Ovary (tissue), 9 donors: ENCODE data around the gene LIMS1. TPM values are rescaled to one million over a fixed set of nuclear protein-coding genes. Genes with fewer than 3 reads are reported as not detected.

Source experiments
- DNase-seq, 5 donors: peaks; one replicate each; pipeline ENCODE4 v3.0.0-alpha.2; 2019 to 2020
- H3K27ac ChIP-seq, 2 donors: fragments of 200-600 bp; one replicate each; pipeline versions ENCODE4 v1.5.1 to v1.8.0; 2019 to 2022
- H3K27me3 ChIP-seq: fragments of 200-600 bp; one replicate; pipeline ENCODE4 v1.8.0; 2022
- H3K36me3 ChIP-seq: fragments of 200-600 bp; sonication (generic); one replicate; pipeline ENCODE4 v1.5.1; 2019
- H3K4me1 ChIP-seq: one replicate; pipeline ENCODE4 v1.8.1; 2013; ENCODE audit warnings: mild to moderate bottlenecking, moderate library complexity; ENCODE audit not compliant: insufficient read depth
- H3K4me3 ChIP-seq: fragments of 200-600 bp; sonication (generic); one replicate; pipeline ENCODE4 v1.5.1; 2017
- H3K9me3 ChIP-seq, 2 donors: fragments of 200-600 bp in 1 of 2; sonication (generic) in 1 of 2; one replicate each; pipeline versions ENCODE4 v1.5.1 to v1.8.1; 2013 to 2019; ENCODE audit warnings: mild to moderate bottlenecking in 1 of 2, moderate library complexity in 1 of 2
- CTCF ChIP-seq, 3 donors: fragments of 450-650 bp in 2 of 3; fragments of 200-600 bp in 1 of 3; IDR thresholded peaks; one replicate each; pipeline versions ENCODE4 v1.5.1 to v1.8.0; 2016 to 2022; ENCODE audit warnings: antibody characterized with exemption in 3 of 3, mild to moderate bottlenecking in 1 of 3
- EP300 ChIP-seq: sonication (generic); formaldehyde crosslinking; IDR thresholded peaks from one replicate; pipeline ENCODE4 v1.6.1; 2017; ENCODE audit warnings: antibody characterized with exemption
- POLR2A ChIP-seq: fragments of 450-650 bp; IDR thresholded peaks from one replicate; pipeline ENCODE4 v1.6.1; 2017; ENCODE audit warnings: antibody characterized with exemption, mild to moderate bottlenecking, moderate library complexity
- WGBS, 3 donors: extraction: QIAGEN DNeasy Blood & Tissue Kit in 1 of 3; methylation state at CpG; one replicate each; pipeline versions ENCODE4 v1.1.5 to v1.1.7; 2013 to 2017; 5-methylcytosine and 5-hydroxymethylcytosine counted together
- intact Hi-C, 4 donors: fragments of 100-400 bp; cut with DNase I; formaldehyde crosslinking; loops; one replicate each; pipeline versions ENCODE4 v1.11.0 to v1.15.1; 2022 to 2023
- polyA plus RNA-seq, 2 donors: library from polyadenylated mRNA; stranded (reverse); fragments of 200-250 nt in 1 of 2; fragments of 350-450 nt in 1 of 2; fragmentation: Illumina TruSeq in 1 of 2; extraction: RNeasy Lipid Tissue Mini Kit (QIAGEN cat#74804) in 1 of 2; gene quantifications; one replicate each; pipeline ENCODE4 v1.2.3, GENCODE V29; 2013 to 2014
- total RNA-seq, 7 donors: library from RNA; depleted of rRNA in 2 of 7; stranded (reverse); fragments of >200 nt in 2 of 7; fragmentation: NEBNext Ultra II Directional in 3 of 7; extraction: Animal tissue kit (Norgen Biotek cat#: 25700) in 3 of 7; gene quantifications; one replicate each; pipeline versions ENCODE4 v1.1.0 to v1.2.4, GENCODE V29; 2016 to 2023
- donor health status: DM: no; HTN: no; CAD: no; lungs with moderate emphysema.
- donor health status: DM: no; HTN: no; CAD: no.
- donor health status: Bipolar disorder and iron deficiency.
- donor health status: DM: yes; HTN: yes; CAD: no.
- donor health status: DM: no; HTN: no; CAD: no.
- donor health status: DM: yes; HTN: yes; CAD: no.

LIMS1 gene
- total and polyA plus RNA-seq, 9 donors, result 36.2 to 91.1 (median 40.2) TPM

DNA sequence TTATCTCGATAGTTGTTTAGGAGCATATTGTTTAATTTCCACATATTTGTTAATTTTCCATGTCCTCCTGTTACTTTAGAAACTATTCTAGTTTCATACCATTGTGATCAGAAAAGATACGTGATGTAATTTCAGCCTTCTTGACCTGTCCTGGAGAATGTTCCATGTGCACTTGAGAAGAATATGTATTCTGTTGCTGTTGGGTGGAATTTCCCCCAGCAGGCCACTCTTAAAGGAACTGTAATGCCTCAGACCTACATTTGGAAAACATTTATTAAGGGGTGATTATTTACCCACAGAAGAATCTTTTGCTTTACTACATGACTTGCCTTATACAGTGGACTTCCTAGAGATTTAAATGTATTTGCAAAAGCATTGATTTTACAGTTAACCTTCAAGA, 55.5 kb downstream of the LIMS1 start:
- H3K27me3 ChIP-seq, result no peaks in the 10 kb centered on the region
- H3K36me3 ChIP-seq, result no peaks in the 10 kb centered on the region
- TF ChIP-seq CTCF (IDR thresholded peaks at IDR 0.05) (no peak), POLR2A (no peak), EP300 (no peak)
- no peak overlapping the region for H3K27ac ChIP-seq
- H3K4me1 ChIP-seq, result peaks cover 14% of the 10 kb centered on the region
- 57 to 71% (median 62%) methylated on average over 2 of the region's 2 CpGs for WGBS, 3 donors
- no peaks in the 10 kb centered on the region for H3K9me3 ChIP-seq
- intact Hi-C loops, result loop anchor here in 3 of 4 donors (10.0 kb wide), 4 partner anchors 55 to 395 kb away; partner anchors contain the start of gene LIMS1 (in 1 of the 3)
- no peak overlapping the region for H3K4me3 ChIP-seq
- DNase-seq, result no peak

DNA sequence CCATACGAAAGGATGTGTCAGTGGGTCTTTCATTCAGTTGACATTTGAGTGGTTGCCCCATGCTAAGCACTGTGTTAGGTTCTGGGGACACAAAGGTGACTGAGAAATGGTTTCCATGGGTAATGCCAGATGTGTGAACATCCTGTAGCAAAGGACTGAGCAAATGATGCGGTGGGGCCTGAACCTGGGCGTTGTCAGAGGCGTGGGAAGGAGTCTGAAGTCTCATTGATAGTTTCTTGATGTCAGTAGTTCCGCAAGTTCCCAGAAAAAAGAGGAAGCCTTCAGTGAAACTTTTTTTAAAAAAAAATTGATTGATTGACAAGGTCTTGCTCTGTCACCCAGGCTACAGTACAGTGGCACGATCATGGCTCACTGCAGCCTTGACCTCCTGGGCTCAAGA, 56.9 kb downstream of the LIMS1 start:
- Histone ChIP-seq H3K4me1 (peaks cover 18% of the 10 kb centered on the region), H3K27ac (no peak overlapping the region), H3K36me3 (no peaks in the 10 kb centered on the region), H3K4me3 (no peak overlapping the region), H3K27me3 (no peaks in the 10 kb centered on the region), H3K9me3 (no peaks in the 10 kb centered on the region)
- intact Hi-C loops, result no loop called here
- DNase-seq, result no peak
- no peak for TF ChIP-seq CTCF (IDR thresholded peaks at IDR 0.05)
- 91 to 97% (median 92%) methylated on average over 6 of the region's 6 CpGs for WGBS, 3 donors

GRCh38 chr2:108593547-108594098, 59.4 kb downstream of the LIMS1 start:
- DNase-seq, result no peak
- Histone ChIP-seq H3K4me3 (no peak overlapping the region), H3K9me3 (no peaks in the 10 kb centered on the region), H3K27me3 (no peaks in the 10 kb centered on the region), H3K27ac (no peak overlapping the region), H3K36me3 (no peaks in the 10 kb centered on the region), H3K4me1 (peaks cover 12% of the 10 kb centered on the region)
- no peak for TF ChIP-seq POLR2A
- no peak for TF ChIP-seq EP300
- no peak for TF ChIP-seq CTCF (IDR thresholded peaks at IDR 0.05)
- intact Hi-C loops, result no loop called here

DNA sequence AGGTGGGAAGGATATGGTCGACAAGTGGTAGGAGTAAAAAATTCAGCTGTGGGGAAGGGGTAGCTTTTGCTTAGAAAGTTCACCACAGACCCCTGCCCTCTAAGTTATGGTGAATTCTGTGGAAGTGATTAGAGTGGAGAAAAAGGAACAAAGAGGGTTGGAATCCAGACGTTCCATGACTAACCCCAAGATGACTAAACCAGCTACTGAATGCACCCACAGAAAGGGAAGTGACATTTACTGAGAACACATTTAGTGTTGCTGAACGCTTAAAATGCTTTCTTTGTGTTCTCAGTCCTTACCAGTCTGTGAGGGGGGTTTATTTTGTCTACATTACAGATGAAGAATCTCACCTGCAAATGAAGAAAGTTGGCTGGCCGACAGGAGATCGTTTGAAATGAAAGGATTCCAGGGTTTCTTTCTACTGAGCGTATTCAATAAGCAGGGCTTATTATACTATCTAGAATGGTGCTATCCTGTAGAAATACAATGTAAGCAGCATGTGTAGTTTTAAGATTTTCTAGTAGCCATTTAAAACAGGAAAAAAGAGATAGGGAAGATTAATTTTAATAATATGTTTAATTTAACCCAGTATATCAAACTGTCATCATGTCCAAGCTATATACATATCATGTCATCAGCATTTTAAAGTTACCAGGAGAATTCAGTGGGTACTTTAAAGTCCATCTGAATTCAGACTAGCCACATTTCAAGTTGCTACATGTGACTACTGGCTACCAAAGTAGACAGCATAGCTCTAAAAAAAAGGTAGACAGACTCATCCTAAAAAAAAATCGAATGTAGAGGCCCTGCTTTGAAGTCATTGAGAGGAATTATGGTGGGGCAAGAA, 60.1 kb downstream of the LIMS1 start:
- no peak overlapping the region for H3K27ac ChIP-seq
- H3K27me3 ChIP-seq, result no peaks in the 10 kb centered on the region
- peaks cover 12% of the 10 kb centered on the region for H3K4me1 ChIP-seq
- H3K36me3 ChIP-seq, result no peaks in the 10 kb centered on the region
- 21 to 30% (median 28%) methylated on average over 7 of the region's 7 CpGs for WGBS, 3 donors
- intact Hi-C loops, result no loop called here
- H3K9me3 ChIP-seq, result no peaks in the 10 kb centered on the region
- H3K4me3 ChIP-seq, result no peak overlapping the region
- DNase-seq, result no peak
- no peak for TF ChIP-seq POLR2A
- no peak for TF ChIP-seq EP300
- TF ChIP-seq CTCF (IDR thresholded peaks at IDR 0.05), result no peak
